SH-SY5Y (cell line): ENCODE measurements around the gene SLC8A1.

Experiments
- GATA2 ChIP-seq: IDR thresholded peaks from 2 replicates; pipeline ENCODE4 v1.6.1; 2011; ENCODE audit warnings: mild to moderate bottlenecking, low read depth, low read length
- GATA3 ChIP-seq: IDR thresholded peaks from 2 replicates; pipeline ENCODE4 v1.6.1; 2011; ENCODE audit warnings: low read depth, mild to moderate bottlenecking, low read length, moderate library complexity

GRCh38 chr2:40480596-40480995 is 28.7 kb upstream of the SLC8A1 start:
- TF ChIP-seq GATA2 = no peak
- no peak for TF ChIP-seq GATA3
